DOHH2 (cell line): ENCODE results near the gene SH2D6.

Experiments used
- H3F3A ChIP-seq: fragments of 200-600 bp; sonication (generic), shearing (Covaris generic); 2 replicates; pipeline ENCODE4 v1.6.0; 2016; ENCODE audit warnings: antibody characterized with exemption, mild to moderate bottlenecking; ENCODE audit not compliant: control insufficient read depth, insufficient read depth
- H3K27ac ChIP-seq: fragments of 200-600 bp; sonication (generic); 2 replicates; pipeline ENCODE4 v1.5.1; 2014; ENCODE audit warnings: low read depth, mild to moderate bottlenecking, low read length, moderate library complexity
- H3K27me3 ChIP-seq: fragments of 200-600 bp; sonication (generic); 2 replicates; pipeline ENCODE4 v1.6.1; 2014; ENCODE audit warnings: mild to moderate bottlenecking, low read length, mixed read lengths; ENCODE audit not compliant: control insufficient read depth
- H3K36me3 ChIP-seq: fragments of 200-600 bp; sonication (generic); 2 replicates; pipeline ENCODE4 v1.6.1; 2014; ENCODE audit warnings: mild to moderate bottlenecking, low read length, moderate library complexity, mixed read lengths; ENCODE audit not compliant: control insufficient read depth
- H3K4me1 ChIP-seq: fragments of 200-600 bp; sonication (generic); 2 replicates; pipeline ENCODE4 v1.6.1; 2014; ENCODE audit warnings: mild to moderate bottlenecking, low read length, mixed read lengths; ENCODE audit not compliant: control insufficient read depth
- H3K4me2 ChIP-seq: fragments of 200-600 bp; sonication (generic); 2 replicates; pipeline ENCODE4 v1.6.0; 2014; ENCODE audit warnings: mild to moderate bottlenecking, low read length, moderate library complexity
- H3K4me3 ChIP-seq: fragments of 200-600 bp; sonication (generic); 2 replicates; pipeline ENCODE4 v1.5.1; 2014; ENCODE audit warnings: mild to moderate bottlenecking, low read length, mixed read lengths
- H3K79me2 ChIP-seq: fragments of 200-600 bp; sonication (generic); 2 replicates; pipeline ENCODE4 v1.6.1; 2014; ENCODE audit warnings: mild to moderate bottlenecking, low read length, mixed read lengths; ENCODE audit not compliant: control insufficient read depth
- H3K9me2 ChIP-seq: fragments of 200-600 bp; sonication (generic); replicated peaks from 2 replicates; pipeline ENCODE4 v1.6.1; 2014; ENCODE audit warnings: mild to moderate bottlenecking, low read length, mixed read lengths; ENCODE audit not compliant: control insufficient read depth
- H3K9me3 ChIP-seq: fragments of 200-600 bp; sonication (generic); 2 replicates; pipeline ENCODE4 v1.6.1; 2014; ENCODE audit warnings: antibody characterized with exemption, low read length, mixed read lengths; ENCODE audit not compliant: control insufficient read depth, insufficient read depth
- H4K20me1 ChIP-seq: fragments of 200-600 bp; sonication (generic); 2 replicates; pipeline ENCODE4 v1.6.0; 2014; ENCODE audit warnings: low read depth, mild to moderate bottlenecking, antibody characterized with exemption, low read length, moderate library complexity; ENCODE audit not compliant: control insufficient read depth, insufficient read depth
- CTCF ChIP-seq: fragments of 200-600 bp; sonication (generic); IDR thresholded peaks from one replicate; pipeline ENCODE4 v1.5.1; 2014; ENCODE audit warnings: antibody characterized with exemption, mild to moderate bottlenecking, low read depth, low read length; ENCODE audit not compliant: poor library complexity, severe bottlenecking
- EZH2phosphoT487 ChIP-seq: fragments of 200-600 bp; sonication (generic); IDR thresholded peaks from 2 replicates; pipeline ENCODE4 v1.6.1; 2017; ENCODE audit warnings: borderline replicate concordance, mild to moderate bottlenecking, antibody characterized with exemption, low read length, moderate library complexity, mixed read lengths

SH2D6 gene

DNA sequence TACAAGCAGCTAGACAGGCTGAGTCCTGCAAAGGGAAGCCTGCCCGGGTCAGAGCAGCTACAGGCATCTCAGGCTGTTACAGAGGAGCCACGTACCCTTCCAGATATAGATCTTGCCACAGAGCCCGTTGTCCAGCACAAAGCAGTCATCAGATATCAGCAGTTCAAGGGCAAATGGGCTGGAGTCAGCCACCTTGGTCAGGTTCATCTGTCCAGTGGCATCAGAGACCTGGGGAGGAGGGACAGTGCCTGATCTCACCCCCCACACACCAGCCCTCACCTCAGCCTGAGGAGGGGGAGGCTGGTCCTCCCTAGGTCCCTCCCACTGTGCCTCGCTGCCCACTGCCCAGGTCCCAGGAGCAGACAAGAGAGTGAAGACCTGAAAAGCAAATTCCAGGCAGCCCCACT, 20.6 kb upstream of the SH2D6 start:
- H3F3A ChIP-seq = no peaks in the 10 kb centered on the region
- no peaks in the 10 kb centered on the region for H3K9me3 ChIP-seq
- no peaks in the 10 kb centered on the region for H4K20me1 ChIP-seq
- no peak overlapping the region for H3K4me3 ChIP-seq
- no peaks in the 10 kb centered on the region for H3K4me1 ChIP-seq
- no peaks in the 10 kb centered on the region for H3K9me2 ChIP-seq
- TF ChIP-seq EZH2phosphoT487 (no peak), CTCF (no peak)
- H3K36me3 ChIP-seq = no peaks in the 10 kb centered on the region
- no peaks in the 10 kb centered on the region for H3K79me2 ChIP-seq
- no peak overlapping the region for H3K27ac ChIP-seq
- H3K4me2 ChIP-seq = no peak overlapping the region
- no peaks in the 10 kb centered on the region for H3K27me3 ChIP-seq

DNA sequence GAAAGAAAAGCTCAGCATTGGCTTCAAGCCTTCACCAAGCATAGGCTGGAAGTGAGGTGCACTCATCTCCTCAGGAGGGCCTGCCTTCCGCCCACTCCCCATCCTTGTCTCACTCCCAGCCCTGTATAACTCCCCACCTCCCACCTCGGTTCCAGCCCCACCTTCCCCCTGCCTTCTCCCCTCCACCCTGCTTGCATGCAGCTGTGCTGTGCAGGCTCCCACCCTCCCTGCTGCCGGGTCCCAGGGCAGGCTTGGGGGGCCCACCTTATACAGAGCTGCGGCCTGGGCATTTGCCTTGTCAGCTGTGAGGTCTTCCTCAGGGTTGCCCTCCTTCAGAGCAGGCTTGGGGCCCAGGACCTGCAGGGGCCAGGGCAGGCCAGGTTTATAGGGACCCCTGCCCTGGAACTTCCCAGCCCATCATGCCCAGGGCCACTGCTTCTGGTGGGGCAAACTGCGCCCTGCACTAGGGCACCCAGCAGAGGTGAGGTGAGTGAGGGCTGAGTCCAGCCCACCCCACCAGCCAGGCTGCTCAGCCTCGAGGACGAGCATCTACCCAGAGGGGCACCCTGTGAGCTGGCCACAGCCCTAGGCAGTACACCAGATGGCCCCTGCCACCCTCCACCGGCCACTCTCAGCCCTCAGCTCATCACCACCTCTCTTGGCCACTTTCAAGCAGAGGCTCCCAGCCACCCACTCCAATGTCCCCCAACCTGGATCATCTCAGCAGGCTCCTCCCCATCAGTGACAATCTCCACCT, 19.9 kb upstream of the SH2D6 start:
- no peaks in the 10 kb centered on the region for H3F3A ChIP-seq
- H3K4me2 ChIP-seq = no peak overlapping the region
- H3K36me3 ChIP-seq = no peaks in the 10 kb centered on the region
- H3K9me3 ChIP-seq = no peaks in the 10 kb centered on the region
- TF ChIP-seq EZH2phosphoT487 (no peak), CTCF (no peak)
- H3K27ac ChIP-seq = no peak overlapping the region
- no peaks in the 10 kb centered on the region for H3K9me2 ChIP-seq
- no peaks in the 10 kb centered on the region for H3K79me2 ChIP-seq
- no peaks in the 10 kb centered on the region for H3K4me1 ChIP-seq
- no peak overlapping the region for H3K4me3 ChIP-seq
- no peaks in the 10 kb centered on the region for H3K27me3 ChIP-seq
- H4K20me1 ChIP-seq = no peaks in the 10 kb centered on the region

- no peaks in the 10 kb centered on the region for H4K20me1 ChIP-seq
- H3K27ac ChIP-seq = no peak overlapping the region
- no peaks in the 10 kb centered on the region for H3F3A ChIP-seq
Measured at GRCh38 chr2:85399183-85399455, 19.4 kb upstream of the SH2D6 start.

More at GRCh38 chr2:85399183-85399455, 19.4 kb upstream of the SH2D6 start:
- H3K4me3 ChIP-seq = no peak overlapping the region
- no peaks in the 10 kb centered on the region for H3K4me1 ChIP-seq
- no peaks in the 10 kb centered on the region for H3K79me2 ChIP-seq
- H3K9me2 ChIP-seq = no peaks in the 10 kb centered on the region
- no peaks in the 10 kb centered on the region for H3K27me3 ChIP-seq
- TF ChIP-seq EZH2phosphoT487 = no peak
- TF ChIP-seq CTCF = no peak
- no peak overlapping the region for H3K4me2 ChIP-seq
- no peaks in the 10 kb centered on the region for H3K36me3 ChIP-seq
- peaks cover 2% of the 10 kb centered on the region; the same call in 1 of the 2 replicates for H3K9me3 ChIP-seq
